NOMO-1 treated with dmso at 0.1 percent for 144 hours (cell line): ENCODE results near the gene SERPINB12.

Source experiments
- DNase-seq: peaks from one replicate; lab custom pipeline; 2025; ENCODE audit not compliant: unreplicated experiment; lab: John Stamatoyannopoulos, UW

SERPINB12 gene

GRCh38 chr18:63596964-63597363 lies 54.8 kb downstream of the SERPINB12 start:
- DNase-seq, result no peak

DNA sequence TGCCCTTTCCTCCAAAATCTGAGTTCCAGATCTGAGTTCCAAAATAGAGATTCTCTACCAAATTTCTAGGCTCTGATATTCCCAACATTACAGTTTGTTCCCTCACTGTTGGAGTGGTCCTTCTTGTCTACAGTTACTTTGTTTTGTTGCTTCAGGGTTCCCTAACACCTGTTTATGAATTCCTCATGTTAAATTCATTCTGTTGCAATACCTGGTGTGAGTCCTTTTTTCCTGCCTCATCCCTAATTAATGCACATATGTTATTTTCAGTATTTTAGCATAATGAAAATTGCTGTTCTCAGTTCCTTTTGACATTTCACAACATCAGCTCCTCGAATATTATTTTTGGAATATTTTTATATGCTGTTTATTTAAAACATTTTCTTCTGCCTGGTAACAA lies 61.2 kb downstream of the SERPINB12 start:
- DNase-seq, result no peak

DNA sequence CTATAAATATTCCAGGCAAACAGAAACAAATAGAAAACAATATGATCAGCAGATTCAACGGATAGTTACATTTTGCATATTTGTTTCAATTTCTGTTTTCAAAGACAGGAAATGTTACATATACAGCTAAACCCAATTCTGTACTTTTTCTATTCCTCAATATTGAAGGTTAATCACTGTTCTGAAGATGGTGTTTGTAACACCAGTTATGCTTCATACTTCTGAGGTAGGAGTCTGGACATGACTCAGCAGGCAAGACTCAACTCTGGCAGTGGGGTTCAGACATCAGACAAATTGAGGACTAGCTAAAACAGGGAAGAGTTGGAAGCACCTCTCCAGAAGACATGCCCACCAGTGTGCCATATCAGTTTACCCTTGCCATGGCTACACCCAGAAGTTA lies 61.6 kb downstream of the SERPINB12 start:
- DNase-seq, result no peak

GRCh38 chr18:63604791-63605567 lies 62.8 kb downstream of the SERPINB12 start:
- DNase-seq, result no peak

- DNase-seq, result no peak
Measured at GRCh38 chr18:63606526-63606925, 64.4 kb downstream of the SERPINB12 start.

DNA sequence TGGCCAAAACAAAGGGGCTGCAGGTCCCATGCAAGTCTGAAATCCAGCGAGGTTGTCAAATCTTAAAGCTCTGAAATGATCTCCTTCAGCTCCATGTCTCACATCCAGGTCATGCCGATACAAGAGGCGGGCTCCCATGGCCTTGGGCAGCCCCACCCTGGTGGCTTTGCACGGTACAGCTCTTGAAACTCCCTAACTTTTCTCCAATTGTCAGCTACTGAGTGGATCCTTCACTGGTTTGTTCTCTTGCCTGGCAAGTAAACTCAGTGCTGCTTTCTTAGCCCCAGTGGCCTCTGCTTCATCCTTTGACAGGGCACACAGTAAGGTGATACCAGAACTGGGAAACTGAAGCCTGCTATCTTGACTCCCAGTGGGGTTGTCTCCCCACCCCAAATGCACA lies 71.3 kb downstream of the SERPINB12 start:
- DNase-seq, result no peak

GRCh38 chr18:63617049-63617914 lies 75.1 kb downstream of the SERPINB12 start:
- no peak for DNase-seq

GRCh38 chr18:63617915-63618234 lies 75.7 kb downstream of the SERPINB12 start:
- DNase-seq, result no peak
